Measurements from ENCODE around the gene AKAP13.
A peak's percentile ranks its signal among the peaks of the same experiment; 100 is the strongest.
"Not testable (repeated sequence)": the region's sequence is repeated elsewhere in the genome, so short reads cannot be mapped to it uniquely, and the experiment has no call there.

Gene AKAP13

DNA sequence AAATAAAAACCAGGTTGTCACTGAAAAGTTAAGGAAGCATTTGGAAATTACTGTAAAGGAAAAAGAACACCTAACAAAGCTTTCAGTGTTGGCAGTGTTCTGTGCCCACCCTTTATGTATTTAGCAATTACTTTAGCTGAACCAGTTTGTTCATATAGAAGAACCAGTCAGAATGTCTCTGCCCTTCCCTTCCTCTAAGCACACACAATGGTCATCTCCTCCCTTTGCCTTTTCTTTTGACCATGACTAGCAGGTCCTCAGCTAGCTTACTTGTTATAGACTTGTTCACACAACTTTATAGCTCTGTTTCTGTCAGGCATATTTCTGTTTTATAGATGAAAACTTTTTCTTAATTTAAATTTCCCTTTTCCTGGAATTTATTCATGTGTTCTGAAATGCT lies 59.6 kb downstream of the AKAP13 start:
- Histone ChIP-seq H3K9me3 (ENCODE audit: control insufficient read depth, insufficient read depth, low read depth, low read length) (no peaks in the 10 kb centered on the region), H3K4me1 (ENCODE audit: control insufficient read depth, insufficient read depth, low read length) (peaks cover 31% of the 10 kb centered on the region), H3K4me3 (ENCODE audit: low read depth, low read length) (no peak overlapping the region), H3K36me3 (ENCODE audit: control insufficient read depth in 2 of 2, insufficient read depth in 1 of 2, low read length in 2 of 2) (no peaks in the 10 kb centered on the region), H3K27ac (ENCODE audit: extremely low read depth, low read depth, low read length) (no peak overlapping the region)
- POLR2A ChIA-PET, result interaction anchor here (1.0 kb wide), 1 partner anchor 60 kb away, joined by 3 read pairs; the partner anchor contains the start of gene AKAP13
- CTCF ChIA-PET, result interaction anchor here (0.6 to 1.1 kb wide), 2 partner anchors 16 to 47 kb away, joined by 3 to 4 read pairs; no protein-coding TSS in a partner anchor
- no peak for TF ChIP-seq ZNF707 (tag by site-specific recombination; IDR thresholded peaks at IDR 0.05)
- TF ChIP-seq REPIN1 (tag by site-specific recombination; IDR thresholded peaks at IDR 0.05; ENCODE audit: low read depth), result no peak
- no peak for TF ChIP-seq ZBTB7A (tag by site-specific recombination; IDR thresholded peaks at IDR 0.05; ENCODE audit: low read depth)
- no peak for TF ChIP-seq ZFP69B (tag by site-specific recombination; IDR thresholded peaks at IDR 0.05)
- no peak for TF ChIP-seq ZBTB1 (tag by site-specific recombination; IDR thresholded peaks at IDR 0.05)
- TF ChIP-seq ZSCAN23 (tag by site-specific recombination; IDR thresholded peaks at IDR 0.05), result no peak
- TF ChIP-seq, protein P1, sequence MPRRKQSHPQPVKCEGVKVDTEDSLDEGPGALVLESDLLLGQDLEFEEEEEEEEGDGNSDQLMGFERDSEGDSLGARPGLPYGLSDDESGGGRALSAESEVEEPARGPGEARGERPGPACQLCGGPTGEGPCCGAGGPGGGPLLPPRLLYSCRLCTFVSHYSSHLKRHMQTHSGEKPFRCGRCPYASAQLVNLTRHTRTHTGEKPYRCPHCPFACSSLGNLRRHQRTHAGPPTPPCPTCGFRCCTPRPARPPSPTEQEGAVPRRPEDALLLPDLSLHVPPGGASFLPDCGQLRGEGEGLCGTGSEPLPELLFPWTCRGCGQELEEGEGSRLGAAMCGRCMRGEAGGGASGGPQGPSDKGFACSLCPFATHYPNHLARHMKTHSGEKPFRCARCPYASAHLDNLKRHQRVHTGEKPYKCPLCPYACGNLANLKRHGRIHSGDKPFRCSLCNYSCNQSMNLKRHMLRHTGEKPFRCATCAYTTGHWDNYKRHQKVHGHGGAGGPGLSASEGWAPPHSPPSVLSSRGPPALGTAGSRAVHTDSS (tag by site-specific recombination; IDR thresholded peaks at IDR 0.05), result no peak
- TF ChIP-seq ZNF777 (tag by site-specific recombination; IDR thresholded peaks at IDR 0.05; ENCODE audit: borderline replicate concordance), result no peak
- no peak for TF ChIP-seq ZNF561 (tag by site-specific recombination; IDR thresholded peaks at IDR 0.05; ENCODE audit: borderline replicate concordance)
- no peak for TF ChIP-seq ZFP3 (tag by site-specific recombination; IDR thresholded peaks at IDR 0.05; ENCODE audit: low read depth)

DNA sequence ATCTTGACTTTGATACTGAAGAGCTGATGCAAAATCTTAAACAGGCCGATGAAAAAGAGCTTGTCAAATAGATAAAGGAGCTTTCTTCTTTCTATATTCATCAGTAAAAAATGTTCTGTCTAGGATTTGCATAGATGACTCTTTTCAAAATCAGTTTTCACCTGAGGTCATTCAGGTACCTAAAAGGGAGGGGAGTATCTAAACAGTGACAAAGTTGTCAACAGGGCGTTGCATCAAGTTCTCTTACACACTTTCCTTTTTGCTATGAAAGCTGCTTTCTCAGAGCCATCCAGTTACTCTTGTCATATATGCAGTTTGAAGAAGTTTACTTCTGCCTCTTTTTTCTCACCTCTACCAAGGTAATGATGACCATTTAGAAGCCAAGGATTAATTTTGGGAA lies 60.0 kb downstream of the AKAP13 start:
- no peaks in the 10 kb centered on the region for H3K9me3 ChIP-seq (ENCODE audit: control insufficient read depth, insufficient read depth, low read depth, low read length)
- POLR2A ChIA-PET, result interaction anchor here (1.0 kb wide), 1 partner anchor 60 kb away, joined by 3 read pairs; the partner anchor contains the start of gene AKAP13
- no peak overlapping the region for H3K27ac ChIP-seq (ENCODE audit: extremely low read depth, low read depth, low read length)
- no peaks in the 10 kb centered on the region for H3K36me3 ChIP-seq (ENCODE audit: control insufficient read depth in 2 of 2, insufficient read depth in 1 of 2, low read length in 2 of 2)
- H3K4me1 ChIP-seq (ENCODE audit: control insufficient read depth, insufficient read depth, low read length), result peaks cover 36% of the 10 kb centered on the region
- TF ChIP-seq PRDM1 (tag by site-specific recombination; IDR thresholded peaks at IDR 0.05), result peak; percentile 86
- no peak for TF ChIP-seq ZNF585B (tag by site-specific recombination; IDR thresholded peaks at IDR 0.05)
- TF ChIP-seq, protein P2, sequence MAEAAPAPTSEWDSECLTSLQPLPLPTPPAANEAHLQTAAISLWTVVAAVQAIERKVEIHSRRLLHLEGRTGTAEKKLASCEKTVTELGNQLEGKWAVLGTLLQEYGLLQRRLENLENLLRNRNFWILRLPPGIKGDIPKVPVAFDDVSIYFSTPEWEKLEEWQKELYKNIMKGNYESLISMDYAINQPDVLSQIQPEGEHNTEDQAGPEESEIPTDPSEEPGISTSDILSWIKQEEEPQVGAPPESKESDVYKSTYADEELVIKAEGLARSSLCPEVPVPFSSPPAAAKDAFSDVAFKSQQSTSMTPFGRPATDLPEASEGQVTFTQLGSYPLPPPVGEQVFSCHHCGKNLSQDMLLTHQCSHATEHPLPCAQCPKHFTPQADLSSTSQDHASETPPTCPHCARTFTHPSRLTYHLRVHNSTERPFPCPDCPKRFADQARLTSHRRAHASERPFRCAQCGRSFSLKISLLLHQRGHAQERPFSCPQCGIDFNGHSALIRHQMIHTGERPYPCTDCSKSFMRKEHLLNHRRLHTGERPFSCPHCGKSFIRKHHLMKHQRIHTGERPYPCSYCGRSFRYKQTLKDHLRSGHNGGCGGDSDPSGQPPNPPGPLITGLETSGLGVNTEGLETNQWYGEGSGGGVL (tag by site-specific recombination; IDR thresholded peaks at IDR 0.05), result no peak
- TF ChIP-seq ZNF777 (tag by site-specific recombination; IDR thresholded peaks at IDR 0.05; ENCODE audit: borderline replicate concordance), result no peak
- no peak for TF ChIP-seq SCRT2 (tag by site-specific recombination; IDR thresholded peaks at IDR 0.05)
- no peak for TF ChIP-seq ZNF248 (tag by site-specific recombination; IDR thresholded peaks at IDR 0.05)
- CTCF ChIA-PET, result interaction anchor here (0.6 to 1.1 kb wide), 3 partner anchors 17 to 84 kb away, joined by 3 to 4 read pairs (median 3); no protein-coding TSS in a partner anchor
- H3K4me3 ChIP-seq (ENCODE audit: low read depth, low read length), result no peak overlapping the region

DNA sequence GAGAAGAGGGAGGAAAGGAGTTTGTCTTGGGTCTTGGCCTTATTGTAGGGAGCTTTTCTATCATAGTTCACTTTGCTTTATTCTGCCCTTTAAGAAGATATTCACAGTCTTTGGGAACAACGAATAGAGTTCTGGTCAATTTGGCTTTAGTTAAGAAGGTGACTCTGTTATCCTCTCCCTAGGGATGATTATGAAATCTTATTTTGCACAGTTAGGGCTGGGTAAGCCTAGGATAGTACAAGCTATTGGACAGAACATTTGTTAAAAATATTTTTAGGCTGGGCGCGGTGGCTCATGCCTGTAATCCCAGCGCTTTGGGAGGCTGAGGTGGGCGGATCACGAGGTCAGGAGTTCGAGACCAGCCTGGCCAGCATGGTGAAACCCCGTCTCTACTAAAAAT lies 61.5 kb downstream of the AKAP13 start:
- H3K9me3 ChIP-seq (ENCODE audit: control insufficient read depth, insufficient read depth, low read depth, low read length); H3K4me3 ChIP-seq (ENCODE audit: low read depth, low read length); POLR2A ChIA-PET; H3K27ac ChIP-seq (ENCODE audit: extremely low read depth, low read depth, low read length); H3K36me3 ChIP-seq (ENCODE audit: control insufficient read depth in 2 of 2, insufficient read depth in 1 of 2, low read length in 2 of 2): not testable (repeated sequence)
- CTCF ChIA-PET, result interaction anchor here (0.7 to 2.4 kb wide), 2 partner anchors 10 to 442 kb away, joined by 3 to 6 read pairs; no protein-coding TSS in a partner anchor
- H3K4me1 ChIP-seq (ENCODE audit: control insufficient read depth, insufficient read depth, low read length), result peaks cover 43% of the 10 kb centered on the region

DNA sequence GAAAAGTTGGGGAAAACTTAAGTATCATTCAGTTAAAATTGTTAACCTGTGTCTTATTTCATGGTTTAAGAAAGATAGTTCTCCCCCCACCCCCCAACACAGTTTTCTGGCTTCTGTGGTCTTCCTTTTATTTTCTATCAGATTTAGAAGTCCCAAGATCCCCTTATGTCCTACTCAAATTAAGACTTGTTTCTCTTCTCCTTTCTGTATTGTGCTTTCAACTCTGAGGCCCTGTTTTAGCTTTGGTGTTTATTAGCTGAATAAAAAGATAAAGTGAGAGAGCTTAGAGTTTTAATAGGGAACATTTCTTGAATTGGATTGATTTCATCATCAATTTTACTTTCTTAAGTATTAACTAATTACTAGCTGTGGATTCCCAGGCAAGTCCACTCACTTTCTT lies 62.6 kb downstream of the AKAP13 start:
- H3K4me3 ChIP-seq (ENCODE audit: low read depth, low read length), result no peak overlapping the region
- no peaks in the 10 kb centered on the region for H3K36me3 ChIP-seq (ENCODE audit: control insufficient read depth in 2 of 2, insufficient read depth in 1 of 2, low read length in 2 of 2)
- no peaks in the 10 kb centered on the region for H3K9me3 ChIP-seq (ENCODE audit: control insufficient read depth, insufficient read depth, low read depth, low read length)
- no peak overlapping the region for H3K27ac ChIP-seq (ENCODE audit: extremely low read depth, low read depth, low read length)
- POLR2A ChIA-PET, result interaction anchor here (1.4 kb wide), 1 partner anchor 63 kb away, joined by 5 read pairs; the partner anchor contains the start of gene AKAP13
- H3K4me1 ChIP-seq (ENCODE audit: control insufficient read depth, insufficient read depth, low read length), result peaks cover 43% of the 10 kb centered on the region
- CTCF ChIA-PET, result interaction anchor here (0.6 to 2.4 kb wide), 5 partner anchors 11 to 142 kb away, joined by 3 to 6 read pairs (median 3); no protein-coding TSS in a partner anchor
- no peak for TF ChIP-seq HOXA7 (CRISPR knock-in tag; IDR thresholded peaks at IDR 0.05; ENCODE audit: borderline replicate concordance)

Data from HEK293 (cell line).